Prostate gland (tissue), 2 donors: ENCODE results near the gene SAMD15. TPM values are rescaled to one million over a fixed set of nuclear protein-coding genes. Genes with fewer than 3 reads are reported as not detected.

Source experiments
- DNase-seq: peaks from one replicate; pipeline ENCODE4 v3.0.0-alpha.2; 2019; ENCODE audit warnings: low spot score
- H3K27ac ChIP-seq, 2 donors: fragments of 200-600 bp; sonication (generic); 2 replicates each; pipeline ENCODE4 v1.5.1; 2017 to 2019
- H3K27me3 ChIP-seq: fragments of 200-600 bp; sonication (generic); replicated peaks from 2 replicates; pipeline ENCODE4 v1.5.1; 2019; ENCODE audit not compliant: insufficient read depth
- H3K36me3 ChIP-seq, 2 donors: fragments of 200-600 bp; sonication (generic); 1 replicate in 1 of 2; 2 replicates in 1 of 2; pipeline versions ENCODE4 v1.5.1 to v1.8.1; 2017 to 2019
- H3K4me1 ChIP-seq: fragments of 200-600 bp; sonication (generic); replicated peaks from 2 replicates; pipeline ENCODE4 v1.5.1; 2019
- H3K4me3 ChIP-seq, 2 donors: fragments of 200-600 bp; sonication (generic); 2 replicates each; pipeline ENCODE4 v1.5.1; 2017 to 2019
- H3K9me3 ChIP-seq: fragments of 200-600 bp; sonication (generic); 2 replicates; pipeline ENCODE4 v1.5.1; 2017
- CTCF ChIP-seq, 4 experiments: fragments of 200-600 bp in 2 of 4; fragments of 450-650 bp in 2 of 4; sonication (generic) in 2 of 4; IDR thresholded peaks; 1 replicate in 3 of 4; 2 replicates in 1 of 4; pipeline ENCODE4 v1.5.1; 2016 to 2019; ENCODE audit warnings: antibody characterized with exemption in 4 of 4, mild to moderate bottlenecking in 2 of 4, moderate library complexity in 2 of 4
- POLR2A ChIP-seq: fragments of 450-650 bp; IDR thresholded peaks from one replicate; pipeline ENCODE4 v1.6.1; 2016; ENCODE audit warnings: antibody characterized with exemption, mild to moderate bottlenecking
- POLR2AphosphoS5 ChIP-seq: sonication (generic); formaldehyde crosslinking; IDR thresholded peaks from one replicate; pipeline ENCODE4 v1.6.1; 2017; ENCODE audit warnings: antibody characterized with exemption
- WGBS: methylation state at CpG from one replicate; pipeline ENCODE4 v1.1.5; 2018; 5-methylcytosine and 5-hydroxymethylcytosine counted together
- intact Hi-C: fragments of 100-400 bp; cut with DNase I; formaldehyde crosslinking; loops from one replicate; pipeline ENCODE4 v1.14.2; 2022
- total RNA-seq, 2 donors: library from RNA; depleted of rRNA; stranded (reverse); fragments of >200 nt; gene quantifications; one replicate each; pipeline ENCODE4 v1.1.0, GENCODE V29; 2016

SAMD15 gene
- total RNA-seq, 2 donors from 2014 or later: 0.96 to 2.9 TPM

DNA sequence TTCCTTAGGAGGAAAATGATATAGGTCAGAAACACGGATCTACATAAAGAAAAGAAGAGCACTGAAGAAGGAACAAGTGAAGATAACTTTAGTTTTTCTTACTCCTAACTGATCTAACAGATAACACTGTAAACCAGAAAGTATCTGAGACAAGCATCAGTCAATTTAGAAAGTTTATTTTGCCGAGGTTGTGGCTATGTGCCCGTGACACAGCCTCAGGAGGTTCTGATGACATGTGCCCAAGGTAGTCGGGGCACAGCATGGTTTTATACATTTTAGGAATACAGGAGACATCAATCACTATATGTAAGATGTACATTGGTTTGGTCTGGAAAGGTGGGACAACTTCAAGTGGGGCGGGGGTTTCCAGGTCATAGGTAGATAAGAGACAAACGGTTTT, 23.0 kb downstream of the SAMD15 start:
- 73% methylated on average over 6 of the region's 6 CpGs for WGBS
- no peaks in the 10 kb centered on the region for H3K4me1 ChIP-seq
- H3K9me3 ChIP-seq: no peaks in the 10 kb centered on the region
- H3K27me3 ChIP-seq: no peaks in the 10 kb centered on the region
- H3K27ac ChIP-seq: no peak overlapping the region
- TF ChIP-seq CTCF (IDR thresholded peaks at IDR 0.05): no peak
- no peak for TF ChIP-seq POLR2A
- TF ChIP-seq POLR2AphosphoS5: no peak
- no peak overlapping the region for H3K4me3 ChIP-seq
- H3K36me3 ChIP-seq: no peaks in the 10 kb centered on the region
- intact Hi-C loops: no loop called here
- no peak for DNase-seq

- H3K4me3 ChIP-seq: no peak overlapping the region
- no peak for DNase-seq
- TF ChIP-seq CTCF (IDR thresholded peaks at IDR 0.05) (no peak), POLR2A (no peak), POLR2AphosphoS5 (no peak)
- no peak overlapping the region for H3K27ac ChIP-seq
- H3K4me1 ChIP-seq: no peaks in the 10 kb centered on the region
- intact Hi-C loops: no loop called here
- no peaks in the 10 kb centered on the region for H3K36me3 ChIP-seq
- 77% methylated on average over 3 of the region's 3 CpGs for WGBS
- H3K27me3 ChIP-seq: no peaks in the 10 kb centered on the region
- no peaks in the 10 kb centered on the region for H3K9me3 ChIP-seq
Measured at GRCh38 chr14:77403768-77404167, 26.6 kb downstream of the SAMD15 start.

DNA sequence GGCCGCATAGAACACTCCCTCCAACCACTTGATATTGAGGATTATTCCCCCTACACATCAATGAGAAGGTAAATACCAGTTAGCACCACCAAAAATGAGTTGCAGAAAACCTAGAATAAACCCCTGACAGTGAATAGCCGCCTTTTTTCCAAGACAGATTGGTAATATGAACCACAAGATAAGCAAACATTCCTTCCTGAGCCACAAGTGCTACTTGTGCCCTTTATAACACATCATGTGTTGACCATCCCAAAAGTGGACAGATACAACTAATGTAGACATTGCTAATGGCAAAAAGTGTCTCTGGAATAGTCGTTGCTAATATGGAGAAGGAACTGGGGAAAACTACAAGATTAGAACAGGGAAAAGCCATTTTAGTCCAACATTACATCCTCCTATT, 28.9 kb downstream of the SAMD15 start:
- WGBS: 71% methylated on average over 3 of the region's 3 CpGs
- Histone ChIP-seq H3K36me3 (no peaks in the 10 kb centered on the region), H3K27me3 (no peaks in the 10 kb centered on the region), H3K4me1 (no peaks in the 10 kb centered on the region), H3K4me3 (no peak overlapping the region), H3K27ac (no peak overlapping the region), H3K9me3 (no peaks in the 10 kb centered on the region)
- no peak for DNase-seq
- TF ChIP-seq POLR2AphosphoS5: no peak
- no peak for TF ChIP-seq POLR2A
- TF ChIP-seq CTCF (IDR thresholded peaks at IDR 0.05): no peak
- intact Hi-C loops: no loop called here

GRCh38 chr14:77406718-77407117, 29.5 kb downstream of the SAMD15 start:
- intact Hi-C loops: no loop called here
- H3K9me3 ChIP-seq: no peaks in the 10 kb centered on the region
- H3K4me3 ChIP-seq: no peak overlapping the region
- no peaks in the 10 kb centered on the region for H3K4me1 ChIP-seq
- no peaks in the 10 kb centered on the region for H3K27me3 ChIP-seq
- TF ChIP-seq POLR2AphosphoS5 (no peak), CTCF (IDR thresholded peaks at IDR 0.05) (no peak), POLR2A (no peak)
- H3K36me3 ChIP-seq: no peaks in the 10 kb centered on the region
- no peak overlapping the region for H3K27ac ChIP-seq
- no peak for DNase-seq
- 64% methylated on average over 6 of the region's 6 CpGs for WGBS

- Histone ChIP-seq H3K27me3 (no peaks in the 10 kb centered on the region), H3K4me1 (no peaks in the 10 kb centered on the region), H3K9me3 (no peaks in the 10 kb centered on the region), H3K4me3 (no peak overlapping the region), H3K27ac (no peak overlapping the region), H3K36me3 (no peaks in the 10 kb centered on the region)
- no peak for DNase-seq
- intact Hi-C loops: no loop called here
- TF ChIP-seq CTCF (IDR thresholded peaks at IDR 0.05) (no peak), POLR2AphosphoS5 (no peak), POLR2A (no peak)
- WGBS: 85% methylated on average over 2 of the region's 2 CpGs
Measured at GRCh38 chr14:77407158-77407557, 30.0 kb downstream of the SAMD15 start.
